Vagina (tissue), 2 donors: ENCODE measurements around the gene ACSL5. TPM values are rescaled to one million over a fixed set of nuclear protein-coding genes. Genes with fewer than 3 reads are reported as not detected.

Experiments
- DNase-seq, 2 donors: peaks; one replicate each; pipeline ENCODE4 v3.0.0-alpha.2; 2017; ENCODE audit errors: extremely low spot score in 2 of 2
- H3K27ac ChIP-seq: fragments of 200-600 bp; sonication (generic); one replicate; pipeline ENCODE4 v1.5.1; 2019
- H3K27me3 ChIP-seq: fragments of 200-600 bp; sonication (generic); one replicate; pipeline ENCODE4 v1.5.1; 2019
- H3K36me3 ChIP-seq, 2 donors: fragments of 200-600 bp; sonication (generic); one replicate each; pipeline ENCODE4 v1.5.1; 2017 to 2019
- H3K4me1 ChIP-seq: fragments of 200-600 bp; sonication (generic); one replicate; pipeline ENCODE4 v1.5.1; 2019
- H3K4me3 ChIP-seq, 2 donors: fragments of 200-600 bp; sonication (generic); 1 replicate in 1 of 2; 2 replicates in 1 of 2; pipeline ENCODE4 v1.5.1; 2016 to 2019
- H3K9me3 ChIP-seq: fragments of 200-600 bp; sonication (generic); one replicate; pipeline ENCODE4 v1.5.1; 2019
- POLR2A ChIP-seq, 2 donors: fragments of 450-650 bp; IDR thresholded peaks; one replicate each; pipeline ENCODE4 v1.6.1; 2017; ENCODE audit warnings: antibody characterized with exemption in 2 of 2, mild to moderate bottlenecking in 2 of 2, moderate library complexity in 2 of 2
- POLR2AphosphoS5 ChIP-seq, 2 donors: sonication (generic); formaldehyde crosslinking; IDR thresholded peaks; one replicate each; pipeline ENCODE4 v1.9.0; 2017; ENCODE audit warnings: antibody characterized with exemption in 2 of 2, mild to moderate bottlenecking in 2 of 2, low read depth in 1 of 2; ENCODE audit not compliant: insufficient read depth in 1 of 2
- intact Hi-C: fragments of 100-400 bp; cut with DNase I; formaldehyde crosslinking; loops from one replicate; pipeline ENCODE4 v1.15.1; 2023
- total RNA-seq: library from RNA; depleted of rRNA; stranded (reverse); fragments of >200 nt; gene quantifications from one replicate; pipeline ENCODE4 v1.2.3, GENCODE V29; 2016
- TF ChIP-seq, protein P1 (sequence below), 3 experiments: fragments of 450-650 bp in 2 of 3; fragments of 200-600 bp in 1 of 3; sonication (generic) in 1 of 3; IDR thresholded peaks; one replicate each; pipeline ENCODE4 v1.5.1; 2017 to 2019; ENCODE audit warnings: antibody characterized with exemption in 3 of 3, mild to moderate bottlenecking in 2 of 3, moderate library complexity in 2 of 3

Gene ACSL5
- total RNA-seq, 1 donor from 2014 or later, result 8.3 TPM

DNA sequence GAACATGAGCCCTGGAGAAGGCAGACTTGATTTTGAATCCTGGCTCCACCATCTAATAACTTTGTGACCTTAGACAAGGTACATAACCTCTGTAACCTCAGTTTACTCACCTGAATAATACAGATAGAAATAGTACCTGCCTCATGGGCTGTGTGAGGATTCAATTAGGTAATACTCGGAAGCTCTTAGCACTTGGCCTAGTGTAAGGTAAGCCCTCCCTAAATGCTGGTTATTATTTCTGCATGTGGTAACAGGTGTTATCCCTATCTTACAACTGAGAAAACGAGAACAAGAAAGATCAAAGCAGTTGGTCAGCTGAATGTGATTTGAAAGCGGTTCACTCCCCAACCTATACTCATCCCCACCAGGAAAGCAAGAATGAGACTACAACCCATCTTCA lies 28.7 kb upstream of the ACSL5 start:
- no peaks in the 10 kb centered on the region for H3K27me3 ChIP-seq
- H3K4me3 ChIP-seq, result no peak overlapping the region
- H3K36me3 ChIP-seq, result no peaks in the 10 kb centered on the region
- H3K27ac ChIP-seq, result no peak overlapping the region
- intact Hi-C loops, result no loop called here
- H3K9me3 ChIP-seq, result no peaks in the 10 kb centered on the region
- TF ChIP-seq, protein P1, sequence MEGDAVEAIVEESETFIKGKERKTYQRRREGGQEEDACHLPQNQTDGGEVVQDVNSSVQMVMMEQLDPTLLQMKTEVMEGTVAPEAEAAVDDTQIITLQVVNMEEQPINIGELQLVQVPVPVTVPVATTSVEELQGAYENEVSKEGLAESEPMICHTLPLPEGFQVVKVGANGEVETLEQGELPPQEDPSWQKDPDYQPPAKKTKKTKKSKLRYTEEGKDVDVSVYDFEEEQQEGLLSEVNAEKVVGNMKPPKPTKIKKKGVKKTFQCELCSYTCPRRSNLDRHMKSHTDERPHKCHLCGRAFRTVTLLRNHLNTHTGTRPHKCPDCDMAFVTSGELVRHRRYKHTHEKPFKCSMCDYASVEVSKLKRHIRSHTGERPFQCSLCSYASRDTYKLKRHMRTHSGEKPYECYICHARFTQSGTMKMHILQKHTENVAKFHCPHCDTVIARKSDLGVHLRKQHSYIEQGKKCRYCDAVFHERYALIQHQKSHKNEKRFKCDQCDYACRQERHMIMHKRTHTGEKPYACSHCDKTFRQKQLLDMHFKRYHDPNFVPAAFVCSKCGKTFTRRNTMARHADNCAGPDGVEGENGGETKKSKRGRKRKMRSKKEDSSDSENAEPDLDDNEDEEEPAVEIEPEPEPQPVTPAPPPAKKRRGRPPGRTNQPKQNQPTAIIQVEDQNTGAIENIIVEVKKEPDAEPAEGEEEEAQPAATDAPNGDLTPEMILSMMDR (IDR thresholded peaks at IDR 0.05), result no peak
- TF ChIP-seq POLR2A (IDR thresholded peaks at IDR 0.05) (no peak), POLR2AphosphoS5 (IDR thresholded peaks at IDR 0.05; ENCODE audit: insufficient read depth in 1 of 2, low read depth in 1 of 2) (no peak)
- H3K4me1 ChIP-seq, result no peaks in the 10 kb centered on the region
- no peak for DNase-seq

DNA sequence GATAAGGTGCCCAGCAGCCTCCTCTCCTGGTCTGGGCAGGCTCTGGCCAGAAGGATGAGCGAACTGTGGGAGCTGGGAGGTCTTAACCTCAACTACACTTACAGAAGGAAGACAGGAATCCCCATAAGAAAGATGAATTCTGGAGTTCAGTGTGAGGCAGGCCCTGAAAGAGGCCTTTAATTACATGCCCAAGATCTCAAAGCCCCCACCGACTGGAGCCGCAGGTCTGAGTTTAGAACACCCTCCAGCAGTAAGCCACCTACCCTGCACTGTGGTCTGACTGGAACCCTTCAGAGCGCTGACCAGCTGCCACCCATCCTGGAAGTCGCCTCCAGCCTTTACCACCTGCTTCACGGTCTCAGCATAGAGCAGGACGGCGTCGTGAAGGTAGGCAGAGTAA lies 28.2 kb upstream of the ACSL5 start:
- TF ChIP-seq POLR2AphosphoS5 (IDR thresholded peaks at IDR 0.05; ENCODE audit: insufficient read depth in 1 of 2, low read depth in 1 of 2) (no peak), POLR2A (IDR thresholded peaks at IDR 0.05) (no peak)
- TF ChIP-seq, protein P1 (IDR thresholded peaks at IDR 0.05), result no peak
- Histone ChIP-seq H3K9me3 (no peaks in the 10 kb centered on the region), H3K4me1 (no peaks in the 10 kb centered on the region), H3K27ac (no peak overlapping the region), H3K36me3 (no peaks in the 10 kb centered on the region), H3K27me3 (no peaks in the 10 kb centered on the region), H3K4me3 (no peak overlapping the region)
- peak in 1 of 2 donors; percentile 76 for DNase-seq
- intact Hi-C loops, result no loop called here

DNA sequence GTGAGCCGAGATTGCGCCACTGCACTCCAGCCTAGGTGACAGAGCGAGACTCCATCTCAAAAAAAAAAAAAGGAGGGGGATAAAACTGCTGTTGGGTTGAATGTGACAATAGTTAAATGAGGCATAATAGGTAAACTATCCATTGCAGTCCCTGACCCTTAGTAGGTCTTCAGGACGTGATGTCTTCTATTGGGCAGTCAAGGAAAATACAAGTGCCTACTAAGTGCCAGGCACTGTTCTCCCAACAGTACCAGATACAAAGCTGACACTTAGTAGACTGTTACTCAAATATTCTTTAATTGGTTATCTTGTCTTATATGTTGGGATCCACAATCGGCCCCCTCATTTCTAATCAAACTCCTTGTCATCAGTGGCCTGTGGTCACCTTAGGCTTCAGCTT lies 27.1 kb upstream of the ACSL5 start:
- H3K9me3 ChIP-seq, result no peaks in the 10 kb centered on the region
- TF ChIP-seq POLR2AphosphoS5 (IDR thresholded peaks at IDR 0.05; ENCODE audit: insufficient read depth in 1 of 2, low read depth in 1 of 2) (no peak), POLR2A (IDR thresholded peaks at IDR 0.05) (no peak)
- TF ChIP-seq, protein P1 (IDR thresholded peaks at IDR 0.05), result no peak
- no peaks in the 10 kb centered on the region for H3K4me1 ChIP-seq
- DNase-seq, result no peak
- intact Hi-C loops, result no loop called here
- no peaks in the 10 kb centered on the region for H3K27me3 ChIP-seq
- no peak overlapping the region for H3K27ac ChIP-seq
- no peak overlapping the region for H3K4me3 ChIP-seq
- no peaks in the 10 kb centered on the region for H3K36me3 ChIP-seq

- TF ChIP-seq POLR2A (IDR thresholded peaks at IDR 0.05) (no peak), POLR2AphosphoS5 (IDR thresholded peaks at IDR 0.05; ENCODE audit: insufficient read depth in 1 of 2, low read depth in 1 of 2) (no peak)
- TF ChIP-seq, protein P1 (IDR thresholded peaks at IDR 0.05), result no peak
- H3K27me3 ChIP-seq, result no peaks in the 10 kb centered on the region
- no peak overlapping the region for H3K4me3 ChIP-seq
- DNase-seq, result peak in 1 of 2 donors; percentile 60
- no peaks in the 10 kb centered on the region for H3K9me3 ChIP-seq
- H3K27ac ChIP-seq, result no peak overlapping the region
- intact Hi-C loops, result no loop called here
- H3K4me1 ChIP-seq, result no peaks in the 10 kb centered on the region
- no peaks in the 10 kb centered on the region for H3K36me3 ChIP-seq
Observed at GRCh38 chr10:112347709-112348671, 25.9 kb upstream of the ACSL5 start.

GRCh38 chr10:112348759-112349158 lies 25.2 kb upstream of the ACSL5 start:
- intact Hi-C loops, result no loop called here
- no peak overlapping the region for H3K4me3 ChIP-seq
- H3K4me1 ChIP-seq, result no peaks in the 10 kb centered on the region
- no peak for TF ChIP-seq POLR2AphosphoS5 (IDR thresholded peaks at IDR 0.05; ENCODE audit: insufficient read depth in 1 of 2, low read depth in 1 of 2)
- TF ChIP-seq, protein P1 (IDR thresholded peaks at IDR 0.05), result no peak
- no peak for TF ChIP-seq POLR2A (IDR thresholded peaks at IDR 0.05)
- no peaks in the 10 kb centered on the region for H3K27me3 ChIP-seq
- H3K9me3 ChIP-seq, result no peaks in the 10 kb centered on the region
- H3K36me3 ChIP-seq, result no peaks in the 10 kb centered on the region
- no peak overlapping the region for H3K27ac ChIP-seq
- no peak for DNase-seq
